ENCODE data around the gene PTPN11. TPM values are rescaled to one million over a fixed set of nuclear protein-coding genes. Genes with fewer than 3 reads are reported as not detected.
"Not testable (repeated sequence)": the region's sequence is repeated elsewhere in the genome, so short reads cannot be mapped to it uniquely, and the experiment has no call there.

The PTPN11 gene
- total and polyA plus RNA-seq, 7 donors: 43.8 to 192 (median 172) TPM

DNA sequence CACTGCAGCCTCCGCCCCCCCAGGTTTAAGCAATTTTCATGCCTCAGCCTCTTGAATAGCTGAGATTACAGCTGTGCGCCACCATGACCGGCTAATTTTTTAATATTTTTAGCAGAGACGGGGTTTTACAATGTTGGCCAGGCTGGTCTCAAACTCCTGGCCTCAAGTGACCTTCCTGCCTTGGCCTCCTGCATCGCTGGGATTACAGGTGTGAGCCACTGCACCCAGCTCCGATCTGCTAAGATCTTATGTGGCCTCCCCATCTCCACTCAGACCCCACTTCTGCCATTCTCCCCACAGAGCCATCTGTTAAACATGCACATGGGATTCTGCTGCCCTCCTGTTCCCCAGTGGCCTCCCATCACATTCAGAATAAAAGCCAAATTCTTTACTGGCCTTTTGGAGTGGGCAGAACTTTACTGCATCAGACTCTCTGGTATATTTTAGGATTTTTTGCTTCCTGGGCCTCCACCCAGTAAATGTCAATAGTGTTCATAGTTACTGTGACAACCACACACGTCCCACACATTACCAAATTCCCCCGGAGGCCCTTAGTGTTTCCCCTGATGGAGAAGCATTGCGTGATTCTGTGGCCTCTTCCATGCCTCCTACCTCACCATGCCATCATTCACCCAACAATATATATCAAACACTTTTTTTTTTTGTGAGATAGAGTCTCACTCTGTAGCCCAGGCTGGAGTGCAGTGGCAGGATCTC, 96.3 kb downstream of the PTPN11 start:
- H3K27me3 ChIP-seq (ENCODE audit: insufficient read depth in 3 of 3, low read length in 2 of 3): no peaks in the 10 kb centered on the region
- H3K4me3 ChIP-seq: no peak overlapping the region
- WGBS, 3 donors: 47 to 50% (median 48%) methylated on average over 9 of the region's 9 CpGs
- no peaks in the 10 kb centered on the region for H3K9me3 ChIP-seq
- no peak for ATAC-seq
- TF ChIP-seq CTCF (IDR thresholded peaks at IDR 0.05): no peak
- H3K36me3 ChIP-seq (ENCODE audit: insufficient read depth in 1 of 2, low read depth in 1 of 2): peaks cover 0 to 18% of the 10 kb centered on the region in 2 donors
- H3K27ac ChIP-seq: no peak overlapping the region
- intact Hi-C loops (cut with DNase I): loop anchor here in 1 of 2 donors (5.0 kb wide), 1 partner anchor 1072 kb away; no protein-coding TSS in a partner anchor
- no peaks in the 10 kb centered on the region for H3K4me1 ChIP-seq
- no peak for DNase-seq

- Histone ChIP-seq H3K4me3 (no peak overlapping the region), H3K27me3 (ENCODE audit: insufficient read depth in 3 of 3, low read length in 2 of 3) (no peaks in the 10 kb centered on the region), H3K36me3 (ENCODE audit: insufficient read depth in 1 of 2, low read depth in 1 of 2) (peaks cover 0 to 11% of the 10 kb centered on the region in 2 donors), H3K9me3 (no peaks in the 10 kb centered on the region), H3K27ac (no peak overlapping the region), H3K4me1 (no peaks in the 10 kb centered on the region)
- WGBS, 3 donors: 73 to 88% (median 80%) methylated on average over 5 of the region's 5 CpGs
- intact Hi-C loops (cut with DNase I): loop anchor here in 1 of 2 donors (5.0 kb wide), 1 partner anchor 1071 kb away; no protein-coding TSS in a partner anchor
- no peak for DNase-seq
- no peak for ATAC-seq
- TF ChIP-seq CTCF (IDR thresholded peaks at IDR 0.05): no peak
Measured at GRCh38 chr12:112515868-112516267, 97.1 kb downstream of the PTPN11 start.

DNA sequence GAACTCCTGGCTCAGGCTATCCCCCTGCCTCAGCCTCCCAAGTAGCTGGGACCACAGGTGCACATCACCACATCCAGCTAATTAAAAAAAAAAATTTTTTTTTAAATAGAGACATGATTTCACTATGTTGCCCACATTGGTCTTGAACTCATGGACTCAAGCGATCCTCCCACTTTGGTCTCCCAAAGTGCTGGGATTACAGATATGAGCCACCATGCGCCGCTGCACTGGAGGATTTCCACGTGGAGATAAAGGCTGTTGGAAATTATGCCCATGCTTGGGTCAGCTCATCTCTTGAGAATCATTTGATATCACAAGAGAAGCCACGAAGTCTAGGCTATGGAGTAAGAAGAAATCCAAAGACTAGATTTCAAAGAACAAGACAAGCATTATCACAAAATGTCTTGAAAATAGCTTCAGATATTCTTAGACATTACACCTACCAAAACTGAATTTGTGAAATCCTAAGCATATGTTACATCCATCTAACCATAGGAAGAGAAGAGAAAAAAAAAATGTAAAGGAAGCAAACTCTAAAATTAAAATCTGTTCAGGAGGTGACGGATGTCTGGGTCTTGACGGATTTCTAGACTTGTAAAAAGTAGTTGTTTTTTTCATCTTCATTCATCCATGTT, 99.1 kb downstream of the PTPN11 start:
- intact Hi-C loops (cut with DNase I): loop anchor here in 1 of 2 donors (5.0 kb wide), 1 partner anchor 1069 kb away; no protein-coding TSS in a partner anchor

GRCh38 chr12:112518365-112518735, 99.6 kb downstream of the PTPN11 start:
- Histone ChIP-seq H3K4me1 (no peaks in the 10 kb centered on the region), H3K4me3 (no peak overlapping the region), H3K27ac (no peak overlapping the region), H3K27me3 (ENCODE audit: insufficient read depth in 3 of 3, low read length in 2 of 3) (no peaks in the 10 kb centered on the region), H3K36me3 (ENCODE audit: insufficient read depth in 1 of 2, low read depth in 1 of 2) (no peaks in the 10 kb centered on the region), H3K9me3 (no peaks in the 10 kb centered on the region)
- WGBS, 3 donors: 81 to 83% (median 81%) methylated on average over 7 of the region's 7 CpGs
- ATAC-seq (no peak), DNase-seq (no peak)
- no peak for TF ChIP-seq CTCF (IDR thresholded peaks at IDR 0.05)
- intact Hi-C loops (cut with DNase I): loop anchor here in 1 of 2 donors (5.0 kb wide), 1 partner anchor 1069 kb away; no protein-coding TSS in a partner anchor

More for the DNA sequence above, 99.1 kb downstream of the PTPN11 start:
- Histone ChIP-seq H3K4me3 (no peak overlapping the region), H3K4me1 (no peaks in the 10 kb centered on the region), H3K9me3 (no peaks in the 10 kb centered on the region), H3K36me3 (ENCODE audit: insufficient read depth in 1 of 2, low read depth in 1 of 2) (no peaks in the 10 kb centered on the region), H3K27ac (no peak overlapping the region), H3K27me3 (ENCODE audit: insufficient read depth in 3 of 3, low read length in 2 of 3) (no peaks in the 10 kb centered on the region)
- no peak for TF ChIP-seq CTCF (IDR thresholded peaks at IDR 0.05)
- no peak for ATAC-seq
- no peak for DNase-seq
- WGBS, 3 donors: 78 to 80% (median 79%) methylated on average over 7 of the region's 7 CpGs

- not testable (repeated sequence) for H3K27me3 ChIP-seq (ENCODE audit: insufficient read depth in 3 of 3, low read length in 2 of 3); H3K4me3 ChIP-seq; H3K9me3 ChIP-seq; H3K36me3 ChIP-seq (ENCODE audit: insufficient read depth in 1 of 2, low read depth in 1 of 2); DNase-seq; H3K27ac ChIP-seq; ATAC-seq; H3K4me1 ChIP-seq
- WGBS, 3 donors: 89 to 92% (median 89%) methylated on average over 20 to 25 of the region's 26 CpGs
- intact Hi-C loops (cut with DNase I): loop anchor here in 1 of 2 donors (5.0 kb wide), 1 partner anchor 1067 kb away; no protein-coding TSS in a partner anchor
Measured at GRCh38 chr12:112519841-112520340, 101.1 kb downstream of the PTPN11 start.

Data from psoas muscle (tissue), 8 donors.